ENCODE data around the gene FAM114A1. TPM values are rescaled to one million over a fixed set of nuclear protein-coding genes. Genes with fewer than 3 reads are reported as not detected.

FAM114A1 gene
- total and polyA plus RNA-seq, 2 of the 8 experiments (the other 6 are each of a cell fraction or from before 2014, with no cell fraction given) = 9.5 to 12.0 TPM

DNA sequence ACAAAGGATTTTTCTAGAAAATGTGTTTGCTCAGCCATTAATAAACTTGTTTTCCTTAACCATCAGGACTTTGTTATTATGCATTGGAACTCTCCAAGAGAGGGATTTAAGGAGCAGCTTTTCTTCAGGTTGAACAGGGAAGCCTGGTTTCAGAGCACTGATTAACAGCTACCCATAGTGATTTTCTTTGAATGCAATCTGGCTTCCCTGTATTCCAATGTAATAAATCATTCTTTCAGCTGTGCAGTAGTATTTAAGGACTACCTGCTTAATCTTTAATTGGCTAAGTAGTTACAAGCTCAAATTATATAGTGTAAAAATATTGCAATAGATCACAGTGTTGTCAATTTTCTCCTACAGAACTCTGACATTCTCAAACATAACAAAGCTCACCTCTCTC is 87.1 kb downstream of the FAM114A1 start:
- H3K36me3 ChIP-seq (ENCODE audit: control insufficient read depth in 2 of 4, insufficient read depth in 4 of 4, low read length in 3 of 4) = no peaks in the 10 kb centered on the region
- H3K18ac ChIP-seq (ENCODE audit: extremely low read depth, low read length) = no peak overlapping the region
- FAIRE-seq = no peak
- TF ChIP-seq PHF8 (conservative IDR thresholded peaks at IDR 0.05; ENCODE audit: low read depth, low read length) = no peak
- TF ChIP-seq BCL11A (IDR thresholded peaks at IDR 0.05; ENCODE audit: low read depth in 2 of 2, low read length in 2 of 2) = no peak
- TF ChIP-seq BACH1 (IDR thresholded peaks at IDR 0.05; ENCODE audit: low read length) = no peak
- no peak for TF ChIP-seq SP1 (IDR thresholded peaks at IDR 0.05; ENCODE audit: low read depth, low read length)
- TF ChIP-seq EP300 (IDR thresholded peaks at IDR 0.05; ENCODE audit: borderline replicate concordance in 1 of 2, low read depth in 2 of 2, low read length in 2 of 2) = no peak
- no peak for TF ChIP-seq MAFK (IDR thresholded peaks at IDR 0.05; ENCODE audit: low read depth, low read length)
- no peak for TF ChIP-seq FOSL1 (IDR thresholded peaks at IDR 0.05; ENCODE audit: insufficient read depth, low read depth, low read length)
- TF ChIP-seq CEBPB (IDR thresholded peaks at IDR 0.05; ENCODE audit: low read depth, low read length) = no peak
- no peak for TF ChIP-seq KDM5A (IDR thresholded peaks at IDR 0.05; ENCODE audit: low read length)
- no peak for TF ChIP-seq SIN3A (conservative IDR thresholded peaks at IDR 0.05 in 1 of 2, IDR thresholded peaks at IDR 0.05 in 1 of 2; ENCODE audit: low read depth in 1 of 2, low read length in 2 of 2)
- no peak for TF ChIP-seq GABPA (IDR thresholded peaks at IDR 0.05; ENCODE audit: borderline replicate concordance, insufficient read depth, low read length)
- H2BK12ac ChIP-seq (ENCODE audit: low read depth, low read length) = no peak overlapping the region
- H4K91ac ChIP-seq (replicated peaks; ENCODE audit: insufficient read length, low read length) = no peak overlapping the region
- no peaks in the 10 kb centered on the region for H3K4me1 ChIP-seq (replicated peaks in 1 of 4; ENCODE audit: control insufficient read depth in 3 of 4, insufficient read depth in 4 of 4, low read length in 3 of 4)
- H3K56ac ChIP-seq (replicated peaks; ENCODE audit: insufficient read length, low read depth, low read length) = no peak overlapping the region
- H3K23ac ChIP-seq (ENCODE audit: insufficient read length) = no peak overlapping the region
- ChIA-PET CTCF (ENCODE audit: partially characterized antibody) (no interaction called here), POLR2A (ENCODE audit: partially characterized antibody) (no interaction called here)
- no peaks in the 10 kb centered on the region for H3K79me2 ChIP-seq (ENCODE audit: control insufficient read depth in 1 of 2, insufficient read depth in 2 of 2, low read length in 2 of 2)
- no peaks in the 10 kb centered on the region for H3K9me3 ChIP-seq (ENCODE audit: insufficient read depth in 2 of 2, low read depth in 1 of 2, low read length in 1 of 2)
- no peak overlapping the region for H2BK120ac ChIP-seq (replicated peaks; ENCODE audit: low read depth, low read length)
- H3K9ac ChIP-seq (replicated peaks in 1 of 4; ENCODE audit: extremely low read depth in 1 of 4, low read depth in 3 of 4, low read length in 3 of 4) = no peak overlapping the region
- DNase-seq (ENCODE audit: low read depth in 1 of 2, low spot score in 2 of 2) = no peak
- no peak overlapping the region for H3K4me2 ChIP-seq (ENCODE audit: insufficient read depth in 1 of 2, low read depth in 2 of 2, low read length in 2 of 2)
- H4K8ac ChIP-seq (ENCODE audit: extremely low read depth, insufficient read depth, low read length) = no peak overlapping the region
- no peak overlapping the region for H2BK5ac ChIP-seq (ENCODE audit: low read depth, low read length)
- H2AFZ ChIP-seq (ENCODE audit: low read length) = no peak overlapping the region
- no peak overlapping the region for H2BK15ac ChIP-seq (ENCODE audit: low read length)
- no peak overlapping the region for H3K27ac ChIP-seq (ENCODE audit: low read depth, low read length)
- no peaks in the 10 kb centered on the region for H3K23me2 ChIP-seq (ENCODE audit: low read depth, low read length)
- no peaks in the 10 kb centered on the region for H3K79me1 ChIP-seq (ENCODE audit: low read depth, low read length)
- H4K20me1 ChIP-seq (replicated peaks in 1 of 2; ENCODE audit: control insufficient read depth in 1 of 2, insufficient read depth in 2 of 2, low read length in 2 of 2) = no peaks in the 10 kb centered on the region
- no peak overlapping the region for H2BK20ac ChIP-seq (ENCODE audit: low read length)
- no peak overlapping the region for H2AK5ac ChIP-seq (ENCODE audit: low read depth, low read length)
- no peak overlapping the region for H3K14ac ChIP-seq (ENCODE audit: insufficient read length)
- no peak overlapping the region for H4K5ac ChIP-seq (ENCODE audit: insufficient read length, low read depth, low read length)
- H3K4ac ChIP-seq (replicated peaks; ENCODE audit: insufficient read length, low read depth, low read length) = no peak overlapping the region
- H3K27me3 ChIP-seq (replicated peaks in 1 of 4; ENCODE audit: control insufficient read depth in 3 of 4, extremely low read depth in 1 of 4, insufficient read depth in 3 of 4, low read length in 3 of 4) = no peaks in the 10 kb centered on the region
- no peak overlapping the region for H3K4me3 ChIP-seq (ENCODE audit: extremely low read depth in 1 of 4, insufficient read depth in 2 of 4, low read depth in 3 of 4, low read length in 4 of 4)

All from H1 (cell line).